Measurements from ENCODE around the gene MAP3K4.

The MAP3K4 gene

DNA sequence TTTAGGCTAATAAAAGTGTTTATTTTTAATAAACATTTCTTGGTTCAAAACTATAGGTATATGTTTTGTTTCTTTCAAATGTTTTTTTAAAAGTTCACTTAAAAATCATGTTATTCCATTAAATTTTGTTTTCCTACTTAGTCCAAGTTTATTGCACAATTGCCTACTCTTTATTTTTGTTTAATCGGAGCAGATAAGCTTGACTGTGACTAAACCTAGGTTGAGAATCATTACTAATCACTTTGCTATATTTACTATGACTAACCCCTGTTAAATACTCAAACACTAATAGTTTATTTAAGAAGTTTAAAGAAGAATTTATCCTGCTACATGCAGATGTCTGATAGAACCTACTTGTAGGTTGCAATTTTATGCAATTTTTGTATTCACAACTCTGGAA lies 18.8 kb downstream of the MAP3K4 start:
- Histone ChIP-seq H2AFZ (ENCODE audit: low read depth, low read length) (no peak overlapping the region), H3K4me3 (ENCODE audit: low read depth in 1 of 2, low read length in 2 of 2) (no peak overlapping the region), H3K27me3 (ENCODE audit: insufficient read depth, low read length, poor library complexity) (no peaks in the 10 kb centered on the region), H3K27ac (ENCODE audit: low read length) (no peak overlapping the region), H4K20me1 (ENCODE audit: insufficient read depth, low read length) (peaks cover 26% of the 10 kb centered on the region), H3K4me1 (ENCODE audit: insufficient read depth, low read length) (no peaks in the 10 kb centered on the region), H3K9ac (ENCODE audit: low read depth, low read length) (no peak overlapping the region), H3K79me2 (ENCODE audit: insufficient read depth, low read length) (peaks cover 90% of the 10 kb centered on the region), H3K9me3 (ENCODE audit: insufficient read depth, low read length, severe bottlenecking) (no peaks in the 10 kb centered on the region), H3K4me2 (ENCODE audit: insufficient read depth, low read length) (no peak overlapping the region), H3K36me3 (ENCODE audit: insufficient read depth, low read length) (no peaks in the 10 kb centered on the region)
- no peak for DNase-seq
- TF ChIP-seq, protein P1, sequence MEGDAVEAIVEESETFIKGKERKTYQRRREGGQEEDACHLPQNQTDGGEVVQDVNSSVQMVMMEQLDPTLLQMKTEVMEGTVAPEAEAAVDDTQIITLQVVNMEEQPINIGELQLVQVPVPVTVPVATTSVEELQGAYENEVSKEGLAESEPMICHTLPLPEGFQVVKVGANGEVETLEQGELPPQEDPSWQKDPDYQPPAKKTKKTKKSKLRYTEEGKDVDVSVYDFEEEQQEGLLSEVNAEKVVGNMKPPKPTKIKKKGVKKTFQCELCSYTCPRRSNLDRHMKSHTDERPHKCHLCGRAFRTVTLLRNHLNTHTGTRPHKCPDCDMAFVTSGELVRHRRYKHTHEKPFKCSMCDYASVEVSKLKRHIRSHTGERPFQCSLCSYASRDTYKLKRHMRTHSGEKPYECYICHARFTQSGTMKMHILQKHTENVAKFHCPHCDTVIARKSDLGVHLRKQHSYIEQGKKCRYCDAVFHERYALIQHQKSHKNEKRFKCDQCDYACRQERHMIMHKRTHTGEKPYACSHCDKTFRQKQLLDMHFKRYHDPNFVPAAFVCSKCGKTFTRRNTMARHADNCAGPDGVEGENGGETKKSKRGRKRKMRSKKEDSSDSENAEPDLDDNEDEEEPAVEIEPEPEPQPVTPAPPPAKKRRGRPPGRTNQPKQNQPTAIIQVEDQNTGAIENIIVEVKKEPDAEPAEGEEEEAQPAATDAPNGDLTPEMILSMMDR (IDR thresholded peaks at IDR 0.05; ENCODE audit: borderline replicate concordance, extremely low read depth, low read length, poor library complexity, severe bottlenecking) = no peak
- TF ChIP-seq EZH2 (IDR thresholded peaks at IDR 0.05; ENCODE audit: borderline replicate concordance, low read depth, low read length, severe bottlenecking) = no peak
- ATAC-seq (ENCODE audit: insufficient read depth, low read depth) = no peak

DNA sequence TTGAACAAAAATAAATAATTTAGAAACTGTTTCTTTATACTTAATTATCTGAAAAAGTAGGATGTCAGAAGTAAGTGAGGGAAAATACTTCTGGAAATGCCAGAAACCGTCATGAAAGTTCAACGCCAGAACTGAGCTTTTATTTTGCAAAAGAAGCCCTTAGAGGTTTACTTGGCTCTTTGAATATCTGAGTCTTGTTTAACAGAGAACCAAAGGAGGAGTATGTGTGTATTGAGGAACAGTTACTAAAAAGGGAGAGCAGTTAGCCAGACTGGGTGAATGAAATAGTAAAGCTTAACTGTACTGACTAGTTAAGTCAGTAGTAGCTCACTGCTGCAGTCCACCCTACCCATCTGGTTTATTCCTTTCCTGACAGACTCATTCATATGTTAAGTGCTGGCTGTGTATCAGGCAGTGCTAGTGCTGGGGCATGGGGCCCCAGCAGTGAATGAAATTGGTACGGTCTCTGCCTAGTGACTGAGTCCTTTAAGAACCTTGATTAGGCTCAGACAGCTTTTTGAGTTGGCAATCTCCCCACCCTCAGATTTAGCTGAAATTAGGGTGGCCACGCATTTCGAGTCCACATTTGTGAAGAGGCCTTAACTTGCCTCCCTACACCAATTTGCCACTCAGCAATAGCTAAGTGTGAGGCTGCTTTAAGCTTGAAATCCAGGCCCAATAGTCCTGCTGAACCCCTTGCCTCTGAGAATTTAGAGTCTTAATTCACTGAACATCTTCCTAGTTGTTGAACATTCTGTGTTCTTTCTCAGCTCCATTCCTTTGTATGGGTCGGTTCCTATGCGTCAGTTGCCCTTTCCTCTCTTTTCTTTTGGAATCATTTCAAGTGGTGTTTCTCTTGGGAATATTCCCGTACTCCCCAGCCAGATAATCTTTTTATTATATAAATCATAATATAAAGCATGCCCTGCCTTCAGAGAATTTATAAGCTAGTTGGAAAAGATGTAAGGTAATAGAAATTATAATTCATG lies 20.2 kb downstream of the MAP3K4 start:
- H3K36me3 ChIP-seq (ENCODE audit: insufficient read depth, low read length) = no peaks in the 10 kb centered on the region
- H2AFZ ChIP-seq (ENCODE audit: low read depth, low read length) = no peak overlapping the region
- no peak overlapping the region for H3K4me2 ChIP-seq (ENCODE audit: insufficient read depth, low read length)
- no peak overlapping the region for H3K27ac ChIP-seq (ENCODE audit: low read length)
- DNase-seq (no peak), ATAC-seq (ENCODE audit: insufficient read depth, low read depth) (no peak)
- H3K9me3 ChIP-seq (ENCODE audit: insufficient read depth, low read length, severe bottlenecking) = no peaks in the 10 kb centered on the region
- H3K4me1 ChIP-seq (ENCODE audit: insufficient read depth, low read length) = no peaks in the 10 kb centered on the region
- peaks cover 29% of the 10 kb centered on the region for H4K20me1 ChIP-seq (ENCODE audit: insufficient read depth, low read length)
- no peaks in the 10 kb centered on the region for H3K27me3 ChIP-seq (ENCODE audit: insufficient read depth, low read length, poor library complexity)
- TF ChIP-seq EZH2 (IDR thresholded peaks at IDR 0.05; ENCODE audit: borderline replicate concordance, low read depth, low read length, severe bottlenecking) = no peak
- TF ChIP-seq, protein P1 (IDR thresholded peaks at IDR 0.05; ENCODE audit: borderline replicate concordance, extremely low read depth, low read length, poor library complexity, severe bottlenecking) = no peak
- H3K4me3 ChIP-seq (ENCODE audit: low read depth in 1 of 2, low read length in 2 of 2) = no peak overlapping the region
- H3K79me2 ChIP-seq (ENCODE audit: insufficient read depth, low read length) = peaks cover 93% of the 10 kb centered on the region
- H3K9ac ChIP-seq (ENCODE audit: low read depth, low read length) = no peak overlapping the region

DNA sequence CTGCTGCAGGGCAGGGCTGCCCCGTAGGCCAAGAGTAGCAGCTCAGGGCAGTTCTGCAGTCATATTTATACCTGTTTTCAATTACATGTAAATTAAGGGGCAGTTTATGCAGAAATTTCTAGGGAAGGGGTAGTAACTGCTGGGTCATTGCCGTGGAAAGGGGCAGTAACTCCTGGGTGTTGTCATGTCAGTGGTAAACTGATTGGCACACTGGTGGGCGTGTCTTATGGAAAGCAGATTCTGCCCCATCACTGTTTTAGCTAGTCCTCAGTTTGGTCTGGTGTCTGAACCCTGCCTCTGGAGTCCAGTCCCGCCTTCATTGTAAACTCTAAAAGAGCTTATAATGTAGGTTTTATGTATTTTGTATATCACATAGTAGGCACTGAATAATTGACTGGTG lies 22.1 kb downstream of the MAP3K4 start:
- Histone ChIP-seq H3K4me2 (ENCODE audit: insufficient read depth, low read length) (no peak overlapping the region), H3K27me3 (ENCODE audit: insufficient read depth, low read length, poor library complexity) (no peaks in the 10 kb centered on the region), H3K27ac (ENCODE audit: low read length) (no peak overlapping the region), H3K9ac (ENCODE audit: low read depth, low read length) (no peak overlapping the region), H3K36me3 (ENCODE audit: insufficient read depth, low read length) (no peaks in the 10 kb centered on the region), H3K4me3 (ENCODE audit: low read depth in 1 of 2, low read length in 2 of 2) (no peak overlapping the region), H3K4me1 (ENCODE audit: insufficient read depth, low read length) (no peaks in the 10 kb centered on the region), H2AFZ (ENCODE audit: low read depth, low read length) (no peak overlapping the region), H3K79me2 (ENCODE audit: insufficient read depth, low read length) (peaks cover 93% of the 10 kb centered on the region), H4K20me1 (ENCODE audit: insufficient read depth, low read length) (peaks cover 32% of the 10 kb centered on the region), H3K9me3 (ENCODE audit: insufficient read depth, low read length, severe bottlenecking) (no peaks in the 10 kb centered on the region)
- no peak for DNase-seq
- TF ChIP-seq EZH2 (IDR thresholded peaks at IDR 0.05; ENCODE audit: borderline replicate concordance, low read depth, low read length, severe bottlenecking) = no peak
- TF ChIP-seq, protein P1 (IDR thresholded peaks at IDR 0.05; ENCODE audit: borderline replicate concordance, extremely low read depth, low read length, poor library complexity, severe bottlenecking) = no peak
- ATAC-seq (ENCODE audit: insufficient read depth, low read depth) = no peak

Measured in DND-41 (cell line).